BLaER1 treated with 17β-estradiol and CSF1 and Interleukin-3, amounts not matched to agents 10 nM and 100 nM (cell line): Measurements from ENCODE around the gene PSD4.

Experiments
- H3K27ac ChIP-seq, 11 experiments: shearing (Covaris generic); formaldehyde crosslinking; 2 replicates each; pipeline ENCODE4 v1.8.1; 2022
- H3K27me3 ChIP-seq, 11 experiments: shearing (Covaris generic); formaldehyde crosslinking; 2 replicates each; pipeline ENCODE4 v1.8.1; 2022
- H3K36me3 ChIP-seq, 11 experiments: shearing (Covaris generic); formaldehyde crosslinking; 2 replicates each; pipeline ENCODE4 v1.8.1; 2022
- H3K4me1 ChIP-seq, 10 experiments: shearing (Covaris generic); formaldehyde crosslinking; 2 replicates each; pipeline ENCODE4 v1.8.1; 2022
- H3K4me2 ChIP-seq, 11 experiments: shearing (Covaris generic); formaldehyde crosslinking; 2 replicates each; pipeline ENCODE4 v1.8.1; 2022
- H3K4me3 ChIP-seq, 10 experiments: shearing (Covaris generic); formaldehyde crosslinking; 2 replicates each; pipeline ENCODE4 v1.8.1; 2022
- H3K9ac ChIP-seq, 11 experiments: shearing (Covaris generic); formaldehyde crosslinking; 2 replicates each; pipeline ENCODE4 v1.8.1; 2022
- H3K9me3 ChIP-seq, 11 experiments: shearing (Covaris generic); formaldehyde crosslinking; replicated peaks in 1 of 11; 2 replicates each; pipeline ENCODE4 v1.8.1; 2022
- H4K20me1 ChIP-seq, 11 experiments: shearing (Covaris generic); formaldehyde crosslinking; 2 replicates each; pipeline ENCODE4 v1.8.1; 2022
- Cebpa-rat ChIP-seq, 11 experiments: shearing (Covaris generic); IDR thresholded peaks; 2 replicates each; pipeline ENCODE4 v1.8.1; 2022

PSD4 gene

DNA sequence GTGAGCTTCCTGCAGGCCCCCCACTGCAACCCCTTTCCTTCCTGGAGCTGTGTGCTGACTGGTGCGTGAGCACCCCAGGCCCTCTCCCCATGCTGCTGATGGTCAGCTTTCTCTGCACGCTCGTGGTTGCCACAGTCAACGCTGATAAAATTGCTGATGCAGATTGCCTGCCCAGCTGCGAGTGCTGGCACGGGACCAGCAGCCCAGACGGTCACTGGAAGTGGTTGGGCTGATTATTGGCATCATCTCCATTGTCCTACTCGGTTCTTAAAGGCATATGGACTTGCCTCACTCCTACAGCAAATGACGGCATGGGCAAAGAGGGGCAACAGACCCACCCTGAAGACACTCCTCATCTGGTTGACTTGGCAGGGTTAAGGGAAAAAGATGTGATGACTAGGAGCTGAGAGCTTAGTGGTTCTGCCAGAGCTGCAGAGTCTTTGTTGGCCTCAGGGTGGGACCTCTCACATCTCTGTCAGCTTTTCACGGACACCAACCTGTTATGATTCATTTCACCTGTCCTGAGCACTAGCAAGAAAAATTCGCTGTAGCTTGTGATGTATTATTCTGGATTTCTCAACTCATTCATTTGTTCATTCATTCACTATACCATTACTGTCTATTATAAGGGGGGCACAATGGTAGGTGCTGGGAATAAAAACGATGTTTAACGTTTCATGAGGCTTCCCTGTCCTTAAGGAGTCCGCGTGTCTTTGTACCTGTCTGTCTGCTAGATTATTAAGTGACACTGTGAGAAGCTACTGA, 66.6 kb downstream of the PSD4 start:
- H4K20me1 ChIP-seq: peaks cover 0 to 60% (median 30%) of the 10 kb centered on the region in 11 experiments; a peak in 18 of 22 replicates
- peak overlapping the region in 6 of 11 experiments; percentile 14 to 98 (median 75); a peak in 13 of 22 replicates for H3K4me2 ChIP-seq
- H3K36me3 ChIP-seq: peaks cover 11 to 62% (median 37%) of the 10 kb centered on the region in 11 experiments; a peak in 19 of 22 replicates
- peaks cover 10 to 91% (median 39%) of the 10 kb centered on the region in 10 experiments; a peak in 19 of 20 replicates for H3K4me1 ChIP-seq
- H3K9ac ChIP-seq: peak overlapping the region in 3 of 11 experiments; percentile 43 to 72 (median 62); a peak in 5 of 22 replicates
- no peaks in the 10 kb centered on the region for H3K27me3 ChIP-seq
- peaks cover 0 to 16% (median 0%) of the 10 kb centered on the region in 11 experiments; a peak in 7 of 22 replicates for H3K9me3 ChIP-seq
- H3K27ac ChIP-seq: peak overlapping the region in 4 of 11 experiments; percentile 8 to 76 (median 62); a peak in 7 of 22 replicates
- TF ChIP-seq Cebpa-rat (IDR thresholded peaks at IDR 0.05): no peak
- peak overlapping the region in 3 of 10 experiments; percentile 12 to 39 (median 13); a peak in 3 of 20 replicates for H3K4me3 ChIP-seq

DNA sequence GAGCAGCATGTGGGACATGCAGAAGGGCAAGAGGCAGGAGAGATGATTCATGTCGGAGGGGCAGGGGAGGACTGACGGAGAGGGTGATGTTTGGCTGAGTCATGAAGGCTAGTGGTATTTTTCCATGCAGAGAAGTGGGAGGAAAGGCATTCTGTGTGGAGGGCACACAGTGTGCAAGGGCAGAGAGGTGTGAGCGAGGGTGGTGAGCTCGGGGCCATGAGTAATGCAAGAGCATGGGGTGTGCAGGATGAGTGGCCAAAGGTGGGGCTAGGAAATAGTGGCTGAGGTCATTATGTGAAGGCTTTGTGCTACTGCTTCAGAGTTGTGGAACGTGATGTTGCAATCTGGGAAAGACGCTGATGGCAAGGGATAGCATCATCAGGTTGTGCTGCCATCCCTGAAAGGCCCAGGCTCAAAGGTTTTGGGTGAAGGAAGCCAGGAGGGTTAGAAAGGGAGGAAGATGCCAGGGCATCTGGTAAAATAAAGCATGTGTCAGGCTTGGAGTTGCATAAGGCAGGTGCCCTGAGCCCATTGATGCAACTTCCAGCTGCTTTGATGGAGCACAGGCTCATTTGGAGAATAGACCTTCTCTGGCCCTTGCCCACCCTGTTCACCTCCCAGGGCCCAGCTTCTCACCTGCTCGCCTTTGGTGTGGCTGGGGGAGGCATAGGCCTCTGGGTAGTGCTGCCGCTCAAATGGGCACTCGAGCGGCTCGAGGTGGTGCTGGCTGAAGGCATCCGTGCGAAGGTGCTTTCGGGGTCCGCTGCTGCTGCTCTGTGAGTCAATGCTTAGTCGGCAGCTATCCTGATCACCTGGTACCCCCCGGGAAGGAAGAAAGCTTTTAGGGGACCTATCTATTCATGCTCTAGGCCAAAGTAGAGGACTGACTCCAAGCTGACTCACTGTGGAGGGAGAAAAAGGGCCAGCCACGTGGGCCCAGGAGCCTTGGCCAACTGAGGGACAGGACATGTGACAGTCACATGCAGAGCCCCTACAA, 67.4 kb downstream of the PSD4 start:
- Histone ChIP-seq H3K4me3 (peak overlapping the region in 2 of 10 experiments; percentile 12 to 39; a peak in 2 of 20 replicates), H3K4me1 (peaks cover 9 to 100% (median 39%) of the 10 kb centered on the region in 10 experiments; a peak in 19 of 20 replicates)

DNA sequence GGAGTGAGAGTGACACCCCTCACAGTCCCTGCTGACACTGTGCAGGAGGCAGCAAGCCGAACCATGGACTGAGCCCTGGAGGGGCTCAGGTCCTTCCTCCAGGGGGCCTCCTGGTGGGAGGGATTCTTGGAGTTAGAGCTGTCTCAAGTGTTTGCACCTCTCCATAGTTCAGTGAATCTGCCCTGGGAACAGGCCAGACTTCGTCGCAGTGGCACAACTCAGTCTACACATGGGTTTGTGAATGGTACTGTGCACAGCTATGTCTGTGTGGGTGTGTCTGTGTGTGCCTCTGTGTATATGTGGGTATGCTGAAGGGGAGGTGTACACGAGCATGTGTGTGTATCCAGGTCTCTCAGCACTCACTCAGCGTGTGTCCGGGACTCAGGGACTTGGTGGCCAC, 68.6 kb downstream of the PSD4 start:
- Histone ChIP-seq H4K20me1 (peaks cover 0 to 60% (median 30%) of the 10 kb centered on the region in 11 experiments; a peak in 18 of 22 replicates), H3K9me3 (no peaks in the 10 kb centered on the region), H3K9ac (0 out of 22 replicates have a peak overlapping the region, but pooled peaks of 2 of the 11 experiments have one; percentile 27 to 72), H3K36me3 (peaks cover 10 to 59% (median 33%) of the 10 kb centered on the region in 11 experiments; a peak in 19 of 22 replicates), H3K4me3 (no peak overlapping the region), H3K4me1 (peaks cover 0 to 94% (median 28%) of the 10 kb centered on the region in 10 experiments; a peak in 15 of 20 replicates), H3K4me2 (peak overlapping the region in 3 of 11 experiments; percentile 94 to 98 (median 95); a peak in 6 of 22 replicates), H3K27me3 (no peaks in the 10 kb centered on the region), H3K27ac (peak overlapping the region in 4 of 11 experiments; percentile 24 to 76 (median 62); a peak in 3 of 22 replicates)
- TF ChIP-seq Cebpa-rat (IDR thresholded peaks at IDR 0.05): no peak

More for the DNA sequence above, 67.4 kb downstream of the PSD4 start:
- no peaks in the 10 kb centered on the region for H3K27me3 ChIP-seq
- H4K20me1 ChIP-seq: peaks cover 0 to 60% (median 30%) of the 10 kb centered on the region in 11 experiments; a peak in 18 of 22 replicates
- H3K4me2 ChIP-seq: peak overlapping the region in 6 of 11 experiments; percentile 14 to 98 (median 75); a peak in 13 of 22 replicates
- peaks cover 11 to 62% (median 37%) of the 10 kb centered on the region in 11 experiments; a peak in 19 of 22 replicates for H3K36me3 ChIP-seq
- H3K9ac ChIP-seq: peak overlapping the region in 3 of 11 experiments; percentile 27 to 72 (median 43); a peak in 5 of 22 replicates
- H3K9me3 ChIP-seq: peaks cover 0 to 7% (median 0%) of the 10 kb centered on the region in 11 experiments; a peak in 7 of 22 replicates
- TF ChIP-seq Cebpa-rat (IDR thresholded peaks at IDR 0.05): peak in 2 of 11 experiments; percentile 17 to 30; a peak in 3 of 22 replicates
- H3K27ac ChIP-seq: peak overlapping the region in 5 of 11 experiments; percentile 4 to 76 (median 56); a peak in 9 of 22 replicates

DNA sequence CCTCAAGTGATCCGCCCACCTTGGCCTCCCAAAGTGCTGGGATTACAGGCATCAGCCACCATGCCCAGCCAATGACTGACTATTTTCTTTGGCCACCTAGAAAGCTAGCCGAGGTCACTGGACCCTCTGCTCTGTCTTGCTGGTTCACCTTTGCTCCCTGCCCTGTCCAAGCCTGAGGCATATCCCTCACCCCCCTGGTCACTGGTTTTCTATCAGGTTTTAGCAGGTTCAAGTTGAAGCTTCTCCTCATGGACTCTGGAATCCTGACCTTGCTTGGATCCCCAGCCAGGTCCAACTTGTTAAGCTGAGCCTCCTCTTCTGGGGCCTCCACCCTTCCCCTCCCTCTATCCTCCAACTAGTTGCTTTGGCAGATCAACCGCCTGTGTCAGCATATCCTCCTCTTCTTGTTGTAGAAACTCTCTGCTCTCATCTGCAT, 71.5 kb downstream of the PSD4 start:
- Histone ChIP-seq H3K4me3 (no peak overlapping the region), H3K27ac (peak overlapping the region in 1 of 11 experiments; percentile 9; a peak in 1 of 22 replicates), H3K27me3 (no peaks in the 10 kb centered on the region), H3K4me1 (peaks cover 0 to 88% (median 24%) of the 10 kb centered on the region in 10 experiments; a peak in 13 of 20 replicates), H3K4me2 (peak overlapping the region in 3 of 11 experiments; percentile 11 to 98 (median 53); a peak in 5 of 22 replicates), H3K9ac (peak overlapping the region in 1 of 11 experiments; percentile 20; a peak in 2 of 22 replicates), H4K20me1 (peaks cover 0 to 45% (median 21%) of the 10 kb centered on the region in 11 experiments; a peak in 18 of 22 replicates), H3K9me3 (no peaks in the 10 kb centered on the region), H3K36me3 (peaks cover 0 to 31% (median 7%) of the 10 kb centered on the region in 11 experiments; a peak in 8 of 22 replicates)
- TF ChIP-seq Cebpa-rat (IDR thresholded peaks at IDR 0.05): no peak

DNA sequence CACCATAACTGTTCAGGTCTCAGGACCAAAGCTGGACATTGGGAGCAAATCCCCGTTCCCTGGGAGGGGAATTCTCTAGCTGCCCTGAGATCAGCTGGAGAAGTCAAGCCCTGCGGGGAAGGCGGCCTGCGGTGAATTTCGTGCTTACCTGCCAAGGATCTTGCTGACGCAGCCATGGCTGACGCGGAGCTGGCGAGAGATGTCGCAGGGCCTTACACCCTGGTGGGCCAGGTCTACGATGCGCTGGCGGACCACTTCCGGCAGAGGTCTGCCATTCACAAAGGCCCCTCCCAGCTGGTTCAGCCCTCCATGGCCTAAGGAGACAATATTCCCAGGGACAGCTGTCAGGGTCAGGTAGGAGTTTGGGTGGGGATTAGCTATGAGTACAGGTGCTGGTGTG, 72.8 kb downstream of the PSD4 start:
- Histone ChIP-seq H3K27me3 (no peaks in the 10 kb centered on the region), H3K4me3 (no peak overlapping the region), H3K27ac (0 out of 22 replicates have a peak overlapping the region, but pooled peaks of 1 of the 11 experiments have one; percentile 9), H3K9ac (no peak overlapping the region), H3K4me1 (peaks cover 11 to 88% (median 25%) of the 10 kb centered on the region in 10 experiments), H4K20me1 (peaks cover 0 to 32% (median 8%) of the 10 kb centered on the region in 11 experiments; a peak in 15 of 22 replicates), H3K36me3 (peaks cover 0 to 24% (median 6%) of the 10 kb centered on the region in 11 experiments; a peak in 6 of 22 replicates), H3K9me3 (no peaks in the 10 kb centered on the region), H3K4me2 (no peak overlapping the region)
- no peak for TF ChIP-seq Cebpa-rat (IDR thresholded peaks at IDR 0.05)

DNA sequence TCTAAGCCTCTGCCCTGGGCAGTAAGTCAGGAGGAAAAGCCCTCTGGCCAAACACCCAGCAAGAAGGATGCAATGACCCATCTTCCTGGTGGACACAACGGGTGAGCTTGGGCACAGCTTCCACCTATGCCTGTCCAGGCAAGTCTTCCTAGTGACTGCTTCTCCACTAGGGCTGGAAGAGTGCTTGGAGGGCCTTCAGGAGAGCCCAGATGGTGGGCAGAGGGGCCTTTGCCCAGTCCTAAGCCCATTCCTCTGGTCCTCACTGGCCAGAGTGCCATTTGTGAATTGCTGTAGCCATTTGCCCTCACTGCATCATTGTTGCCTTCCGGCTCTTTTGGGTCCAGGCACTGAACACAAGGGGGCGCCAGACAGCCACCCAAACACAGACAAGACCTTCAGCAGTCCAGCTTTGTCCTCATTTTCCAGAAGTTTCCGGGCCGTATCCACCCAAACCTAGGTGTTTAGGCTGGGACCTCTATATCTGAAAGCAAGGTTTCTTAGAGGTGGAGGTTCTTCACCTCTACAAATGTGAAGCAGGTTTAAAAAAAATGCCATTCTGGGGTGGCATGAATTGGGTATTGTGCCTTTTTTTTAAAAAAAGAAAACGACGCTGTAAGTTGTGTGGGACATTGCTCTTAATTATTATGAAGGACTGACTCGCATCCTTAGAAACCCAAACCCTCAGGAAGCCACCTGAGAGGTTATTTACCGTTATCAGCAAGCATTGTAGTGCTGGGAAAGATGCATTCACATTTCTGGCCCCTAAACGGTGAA, 75.4 kb downstream of the PSD4 start:
- Histone ChIP-seq H3K9me3 (no peaks in the 10 kb centered on the region), H3K27ac (peak overlapping the region in 7 of 11 experiments; percentile 11 to 56 (median 37); a peak in 13 of 22 replicates), H3K27me3 (no peaks in the 10 kb centered on the region), H4K20me1 (peaks cover 0 to 11% (median under 1%) of the 10 kb centered on the region in 11 experiments; a peak in 7 of 22 replicates), H3K4me1 (peaks cover 14 to 77% (median 30%) of the 10 kb centered on the region in 10 experiments), H3K36me3 (peaks cover 0 to 23% (median 6%) of the 10 kb centered on the region in 11 experiments; a peak in 10 of 22 replicates), H3K4me3 (no peak overlapping the region), H3K4me2 (peak overlapping the region in 5 of 11 experiments; percentile 1 to 82 (median 43); a peak in 8 of 22 replicates), H3K9ac (peak overlapping the region in 3 of 11 experiments; percentile 0 to 27 (median 1); a peak in 1 of 22 replicates)
- TF ChIP-seq Cebpa-rat (IDR thresholded peaks at IDR 0.05): no peak

DNA sequence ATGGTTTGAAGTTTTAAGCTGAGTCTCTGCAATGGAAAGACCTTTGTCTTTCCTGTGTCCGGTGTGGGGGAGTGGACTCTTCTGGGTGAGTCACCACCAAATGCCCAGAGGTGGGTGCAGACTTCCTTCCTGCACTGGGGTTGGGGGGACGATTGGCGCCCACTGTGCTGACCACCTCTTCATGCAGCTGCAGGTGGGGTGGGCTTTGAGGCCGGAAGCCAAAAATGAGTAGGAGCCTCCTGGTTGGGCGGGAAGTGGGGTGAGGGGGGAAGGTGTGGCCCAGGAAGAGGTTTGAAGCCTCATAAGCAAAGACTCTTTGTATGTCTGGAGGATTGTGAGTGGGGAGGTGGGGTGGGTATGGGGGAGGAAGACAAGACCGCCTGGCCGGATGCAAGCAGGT, 77.3 kb downstream of the PSD4 start:
- Histone ChIP-seq H3K9ac (no peak overlapping the region; a peak in 1 of 22 replicates), H3K4me2 (peak overlapping the region; percentile 53 to 89 (median 71)), H3K27ac (peak overlapping the region in 3 of 11 experiments; percentile 9 to 35 (median 13); a peak in 3 of 22 replicates), H4K20me1 (peaks cover 0 to 11% (median 0%) of the 10 kb centered on the region in 11 experiments; a peak in 2 of 22 replicates), H3K4me1 (peaks cover 21 to 66% (median 38%) of the 10 kb centered on the region in 10 experiments), H3K36me3 (peaks cover 0 to 28% (median 13%) of the 10 kb centered on the region in 11 experiments; a peak in 13 of 22 replicates), H3K4me3 (no peak overlapping the region), H3K27me3 (no peaks in the 10 kb centered on the region), H3K9me3 (peaks cover 0 to 8% (median 0%) of the 10 kb centered on the region in 11 experiments; a peak in 3 of 22 replicates)
- TF ChIP-seq Cebpa-rat (IDR thresholded peaks at IDR 0.05): no peak
